GM21447 (cell line): ENCODE measurements around the gene PIGK.
"Not testable (repeated sequence)": the region's sequence is repeated elsewhere in the genome, so short reads cannot be mapped to it uniquely, and the experiment has no call there.

ENCODE experiments used
- ATAC-seq: cut with Tn5 transposase; IDR thresholded peaks from one replicate; pipeline ENCODE4 v1.9.1; 2021; ENCODE audit not compliant: unreplicated experiment

The PIGK gene

GRCh38 chr1:77197351-77197750 lies 21.9 kb downstream of the PIGK start:
- ATAC-seq: no peak

GRCh38 chr1:77193951-77194350 lies 25.3 kb downstream of the PIGK start:
- ATAC-seq: no peak

- no peak for ATAC-seq
These were observed 30.5 kb downstream of the PIGK start for GRCh38 chr1:77188770-77189169.

GRCh38 chr1:77186907-77187306 lies 32.3 kb downstream of the PIGK start:
- ATAC-seq: not testable (repeated sequence)

GRCh38 chr1:77182083-77182482 lies 37.1 kb downstream of the PIGK start:
- ATAC-seq: no peak

- ATAC-seq: no peak
These were observed 39.6 kb downstream of the PIGK start for GRCh38 chr1:77179632-77180031.

- no peak for ATAC-seq
These were observed 43.9 kb downstream of the PIGK start for GRCh38 chr1:77175230-77175844.

- ATAC-seq: no peak
These were observed 48.5 kb downstream of the PIGK start for GRCh38 chr1:77170687-77171086.

- ATAC-seq: no peak
These were observed 50.9 kb downstream of the PIGK start for GRCh38 chr1:77168358-77168757.

GRCh38 chr1:77164434-77164944 lies 54.7 kb downstream of the PIGK start:
- ATAC-seq: no peak

GRCh38 chr1:77159706-77160105 lies 59.5 kb downstream of the PIGK start:
- not testable (repeated sequence) for ATAC-seq

GRCh38 chr1:77156214-77156613 lies 63.0 kb downstream of the PIGK start:
- no peak for ATAC-seq

- ATAC-seq: no peak
These were observed 73.0 kb downstream of the PIGK start for GRCh38 chr1:77146270-77146669.

GRCh38 chr1:77143529-77144121 lies 75.6 kb downstream of the PIGK start:
- ATAC-seq: no peak

- ATAC-seq: no peak
These were observed 79.8 kb downstream of the PIGK start for GRCh38 chr1:77139389-77139788.

- no peak for ATAC-seq
These were observed 84.9 kb downstream of the PIGK start for GRCh38 chr1:77134359-77134758.

- no peak for ATAC-seq
These were observed 85.4 kb downstream of the PIGK start for GRCh38 chr1:77133731-77134358.

GRCh38 chr1:77126307-77126706 lies 92.9 kb downstream of the PIGK start:
- ATAC-seq: peak; percentile 67

GRCh38 chr1:77121503-77121902 lies 97.7 kb downstream of the PIGK start:
- no peak for ATAC-seq

GRCh38 chr1:77120950-77121349 lies 98.3 kb downstream of the PIGK start:
- ATAC-seq: no peak

GRCh38 chr1:77118712-77119111 lies 100.5 kb downstream of the PIGK start:
- no peak for ATAC-seq

- ATAC-seq: no peak
These were observed 114.6 kb downstream of the PIGK start for GRCh38 chr1:77104672-77105071.
